K562 (cell line): ENCODE measurements around the gene RTBDN. TPM values are rescaled to one million over a fixed set of nuclear protein-coding genes. Genes with fewer than 3 reads are reported as not detected.

Experiments
- ATF1 ChIP-seq, 2 experiments: fragments of 450-650 bp in 1 of 2; IDR thresholded peaks; 2 replicates each; pipeline ENCODE4 v1.6.1; 2016; ENCODE audit warnings: missing compliant biosample characterization in 1 of 2, missing genetic modification characterization in 1 of 2
- CBFA2T3 ChIP-seq: fragments of 450-650 bp; IDR thresholded peaks from 2 replicates; pipeline ENCODE4 v1.6.1; 2017
- CBX3 ChIP-seq, 2 experiments: IDR thresholded peaks; 1 replicate in 1 of 2; 2 replicates in 1 of 2; pipeline ENCODE4 v1.6.1; 2012; ENCODE audit warnings: inconsistent platforms in 2 of 2, low read length in 2 of 2, borderline replicate concordance in 1 of 2, control low read depth in 1 of 2
- DMBX1 ChIP-seq: fragments of 250-450 bp; sonication (Bioruptor Pico); IDR thresholded peaks from 2 replicates; pipeline ENCODE4 v1.8.0; 2022; ENCODE audit warnings: inconsistent platforms, mild to moderate bottlenecking, moderate library complexity, borderline replicate concordance
- MEF2D ChIP-seq: conservative IDR thresholded peaks from 2 replicates; pipeline ENCODE4 v1.6.1; 2016; ENCODE audit warnings: low read depth, missing genetic modification characterization, missing compliant biosample characterization
- SIX5 ChIP-seq, 2 experiments: IDR thresholded peaks; 2 replicates each; pipeline ENCODE4 v1.6.1; 2011; ENCODE audit warnings: low read length in 2 of 2, borderline replicate concordance in 1 of 2, low read depth in 1 of 2, mild to moderate bottlenecking in 1 of 2, moderate library complexity in 1 of 2; ENCODE audit not compliant: insufficient read depth in 1 of 2
- SREBF1 ChIP-seq: fragments of 150-350 bp; IDR thresholded peaks from 2 replicates; pipeline ENCODE4 v1.6.1; 2014; ENCODE audit warnings: antibody characterized with exemption, low read depth, low read length, borderline replicate concordance
- TAF9B ChIP-seq: fragments of 450-650 bp; IDR thresholded peaks from 2 replicates; pipeline ENCODE4 v1.6.1; 2018; ENCODE audit warnings: mild to moderate bottlenecking; ENCODE audit not compliant: partially characterized antibody
- ZNF239 ChIP-seq: fragments of 250-450 bp; sonication (Bioruptor Pico); IDR thresholded peaks from 2 replicates; pipeline ENCODE4 v1.4.0; 2020; ENCODE audit warnings: mild to moderate bottlenecking
- polyA plus RNA-seq, 8 experiments: library from polyadenylated mRNA; depleted of rRNA in 4 of 8; stranded (reverse) in 5 of 8; unstranded in 3 of 8; fragments of >200 nt; fragmentation: Nextera tagmentation in 2 of 8; fragmentation: Illumina TruSeq in 1 of 8; extraction: Ambion mirVana in 2 of 8; extraction: Trizol in 1 of 8; gene quantifications; 2 replicates each; pipeline versions ENCODE4 v1.2.1 to v1.2.3, GENCODE V29; 2011 to 2014; ENCODE audit warnings: inconsistent platforms in 1 of 8, missing spikeins in 1 of 8
- total RNA-seq, 7 experiments: library from RNA; depleted of rRNA in 6 of 7; stranded (reverse); fragments of >200 nt in 6 of 7; fragmentation: Illumina TruSeq in 2 of 7; extraction: Trizol in 2 of 7; gene quantifications; 2 replicates each; pipeline versions ENCODE4 v1.2.1 to v1.2.3, GENCODE V29; 2011 to 2021; ENCODE audit warnings: low replicate concordance in 1 of 7
- TF ChIP-seq, protein P1 (sequence below): sonication (generic); formaldehyde crosslinking; IDR thresholded peaks from 2 replicates; pipeline ENCODE4 v1.8.1; 2022; ENCODE audit warnings: missing genetic modification reagents
- TF ChIP-seq, protein P2 (sequence below): fragments of 450-650 bp; IDR thresholded peaks from 2 replicates; pipeline ENCODE4 v1.6.1; 2016; ENCODE audit warnings: mild to moderate bottlenecking, moderate library complexity
- TF ChIP-seq, protein P3 (sequence below): fragments of 450-650 bp; IDR thresholded peaks from 2 replicates; pipeline ENCODE4 v1.6.1; 2018; ENCODE audit warnings: mild to moderate bottlenecking, low read depth; ENCODE audit not compliant: partially characterized antibody

RTBDN gene
- total and polyA plus RNA-seq, 9 of the 15 experiments (the other 6 are each of a cell fraction or from before 2014, with no cell fraction given), result 0.20 to 2.3 (median 0.72) TPM; not detected in 1

DNA sequence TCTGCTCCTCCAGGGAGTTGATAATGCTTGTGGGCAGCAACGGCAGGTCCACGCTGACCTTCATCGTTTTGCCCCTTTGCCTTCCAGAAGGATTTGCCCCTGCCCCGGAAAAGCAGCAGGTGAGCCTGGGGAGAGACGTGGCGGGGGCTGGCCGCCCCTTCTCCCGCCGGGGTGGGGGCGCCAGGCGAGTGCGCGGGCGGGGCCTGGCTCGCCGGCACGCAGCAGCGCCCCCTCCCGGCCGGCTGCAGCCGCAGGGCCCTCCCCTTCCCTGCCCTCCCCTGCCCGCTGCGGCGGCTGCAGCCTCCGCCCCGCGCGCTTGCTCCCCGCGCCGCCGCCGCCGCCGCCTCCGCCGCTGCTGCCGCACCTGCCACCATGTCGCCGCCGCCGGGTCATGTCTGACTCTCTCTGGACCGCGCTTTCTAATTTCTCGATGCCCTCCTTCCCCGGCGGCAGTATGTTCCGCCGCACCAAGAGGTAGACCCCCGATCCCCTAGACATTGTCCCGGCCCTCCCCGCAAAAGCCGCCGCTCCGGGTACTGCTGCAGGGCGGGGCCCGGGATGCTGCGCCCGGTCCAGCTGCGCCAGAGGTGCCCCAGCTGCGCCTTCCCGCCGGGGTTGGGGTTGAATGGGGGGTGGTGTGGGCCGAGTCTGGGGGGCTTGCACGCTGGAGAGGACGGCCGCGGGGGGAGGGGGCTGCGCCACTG lies 4.0 kb upstream of the RTBDN start, which contains the start of gene MAST1 (continued):
- TF ChIP-seq, protein P1, sequence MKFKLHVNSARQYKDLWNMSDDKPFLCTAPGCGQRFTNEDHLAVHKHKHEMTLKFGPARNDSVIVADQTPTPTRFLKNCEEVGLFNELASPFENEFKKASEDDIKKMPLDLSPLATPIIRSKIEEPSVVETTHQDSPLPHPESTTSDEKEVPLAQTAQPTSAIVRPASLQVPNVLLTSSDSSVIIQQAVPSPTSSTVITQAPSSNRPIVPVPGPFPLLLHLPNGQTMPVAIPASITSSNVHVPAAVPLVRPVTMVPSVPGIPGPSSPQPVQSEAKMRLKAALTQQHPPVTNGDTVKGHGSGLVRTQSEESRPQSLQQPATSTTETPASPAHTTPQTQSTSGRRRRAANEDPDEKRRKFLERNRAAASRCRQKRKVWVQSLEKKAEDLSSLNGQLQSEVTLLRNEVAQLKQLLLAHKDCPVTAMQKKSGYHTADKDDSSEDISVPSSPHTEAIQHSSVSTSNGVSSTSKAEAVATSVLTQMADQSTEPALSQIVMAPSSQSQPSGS (CRISPR knock-in tag), result no peak
- TF ChIP-seq, protein P2, sequence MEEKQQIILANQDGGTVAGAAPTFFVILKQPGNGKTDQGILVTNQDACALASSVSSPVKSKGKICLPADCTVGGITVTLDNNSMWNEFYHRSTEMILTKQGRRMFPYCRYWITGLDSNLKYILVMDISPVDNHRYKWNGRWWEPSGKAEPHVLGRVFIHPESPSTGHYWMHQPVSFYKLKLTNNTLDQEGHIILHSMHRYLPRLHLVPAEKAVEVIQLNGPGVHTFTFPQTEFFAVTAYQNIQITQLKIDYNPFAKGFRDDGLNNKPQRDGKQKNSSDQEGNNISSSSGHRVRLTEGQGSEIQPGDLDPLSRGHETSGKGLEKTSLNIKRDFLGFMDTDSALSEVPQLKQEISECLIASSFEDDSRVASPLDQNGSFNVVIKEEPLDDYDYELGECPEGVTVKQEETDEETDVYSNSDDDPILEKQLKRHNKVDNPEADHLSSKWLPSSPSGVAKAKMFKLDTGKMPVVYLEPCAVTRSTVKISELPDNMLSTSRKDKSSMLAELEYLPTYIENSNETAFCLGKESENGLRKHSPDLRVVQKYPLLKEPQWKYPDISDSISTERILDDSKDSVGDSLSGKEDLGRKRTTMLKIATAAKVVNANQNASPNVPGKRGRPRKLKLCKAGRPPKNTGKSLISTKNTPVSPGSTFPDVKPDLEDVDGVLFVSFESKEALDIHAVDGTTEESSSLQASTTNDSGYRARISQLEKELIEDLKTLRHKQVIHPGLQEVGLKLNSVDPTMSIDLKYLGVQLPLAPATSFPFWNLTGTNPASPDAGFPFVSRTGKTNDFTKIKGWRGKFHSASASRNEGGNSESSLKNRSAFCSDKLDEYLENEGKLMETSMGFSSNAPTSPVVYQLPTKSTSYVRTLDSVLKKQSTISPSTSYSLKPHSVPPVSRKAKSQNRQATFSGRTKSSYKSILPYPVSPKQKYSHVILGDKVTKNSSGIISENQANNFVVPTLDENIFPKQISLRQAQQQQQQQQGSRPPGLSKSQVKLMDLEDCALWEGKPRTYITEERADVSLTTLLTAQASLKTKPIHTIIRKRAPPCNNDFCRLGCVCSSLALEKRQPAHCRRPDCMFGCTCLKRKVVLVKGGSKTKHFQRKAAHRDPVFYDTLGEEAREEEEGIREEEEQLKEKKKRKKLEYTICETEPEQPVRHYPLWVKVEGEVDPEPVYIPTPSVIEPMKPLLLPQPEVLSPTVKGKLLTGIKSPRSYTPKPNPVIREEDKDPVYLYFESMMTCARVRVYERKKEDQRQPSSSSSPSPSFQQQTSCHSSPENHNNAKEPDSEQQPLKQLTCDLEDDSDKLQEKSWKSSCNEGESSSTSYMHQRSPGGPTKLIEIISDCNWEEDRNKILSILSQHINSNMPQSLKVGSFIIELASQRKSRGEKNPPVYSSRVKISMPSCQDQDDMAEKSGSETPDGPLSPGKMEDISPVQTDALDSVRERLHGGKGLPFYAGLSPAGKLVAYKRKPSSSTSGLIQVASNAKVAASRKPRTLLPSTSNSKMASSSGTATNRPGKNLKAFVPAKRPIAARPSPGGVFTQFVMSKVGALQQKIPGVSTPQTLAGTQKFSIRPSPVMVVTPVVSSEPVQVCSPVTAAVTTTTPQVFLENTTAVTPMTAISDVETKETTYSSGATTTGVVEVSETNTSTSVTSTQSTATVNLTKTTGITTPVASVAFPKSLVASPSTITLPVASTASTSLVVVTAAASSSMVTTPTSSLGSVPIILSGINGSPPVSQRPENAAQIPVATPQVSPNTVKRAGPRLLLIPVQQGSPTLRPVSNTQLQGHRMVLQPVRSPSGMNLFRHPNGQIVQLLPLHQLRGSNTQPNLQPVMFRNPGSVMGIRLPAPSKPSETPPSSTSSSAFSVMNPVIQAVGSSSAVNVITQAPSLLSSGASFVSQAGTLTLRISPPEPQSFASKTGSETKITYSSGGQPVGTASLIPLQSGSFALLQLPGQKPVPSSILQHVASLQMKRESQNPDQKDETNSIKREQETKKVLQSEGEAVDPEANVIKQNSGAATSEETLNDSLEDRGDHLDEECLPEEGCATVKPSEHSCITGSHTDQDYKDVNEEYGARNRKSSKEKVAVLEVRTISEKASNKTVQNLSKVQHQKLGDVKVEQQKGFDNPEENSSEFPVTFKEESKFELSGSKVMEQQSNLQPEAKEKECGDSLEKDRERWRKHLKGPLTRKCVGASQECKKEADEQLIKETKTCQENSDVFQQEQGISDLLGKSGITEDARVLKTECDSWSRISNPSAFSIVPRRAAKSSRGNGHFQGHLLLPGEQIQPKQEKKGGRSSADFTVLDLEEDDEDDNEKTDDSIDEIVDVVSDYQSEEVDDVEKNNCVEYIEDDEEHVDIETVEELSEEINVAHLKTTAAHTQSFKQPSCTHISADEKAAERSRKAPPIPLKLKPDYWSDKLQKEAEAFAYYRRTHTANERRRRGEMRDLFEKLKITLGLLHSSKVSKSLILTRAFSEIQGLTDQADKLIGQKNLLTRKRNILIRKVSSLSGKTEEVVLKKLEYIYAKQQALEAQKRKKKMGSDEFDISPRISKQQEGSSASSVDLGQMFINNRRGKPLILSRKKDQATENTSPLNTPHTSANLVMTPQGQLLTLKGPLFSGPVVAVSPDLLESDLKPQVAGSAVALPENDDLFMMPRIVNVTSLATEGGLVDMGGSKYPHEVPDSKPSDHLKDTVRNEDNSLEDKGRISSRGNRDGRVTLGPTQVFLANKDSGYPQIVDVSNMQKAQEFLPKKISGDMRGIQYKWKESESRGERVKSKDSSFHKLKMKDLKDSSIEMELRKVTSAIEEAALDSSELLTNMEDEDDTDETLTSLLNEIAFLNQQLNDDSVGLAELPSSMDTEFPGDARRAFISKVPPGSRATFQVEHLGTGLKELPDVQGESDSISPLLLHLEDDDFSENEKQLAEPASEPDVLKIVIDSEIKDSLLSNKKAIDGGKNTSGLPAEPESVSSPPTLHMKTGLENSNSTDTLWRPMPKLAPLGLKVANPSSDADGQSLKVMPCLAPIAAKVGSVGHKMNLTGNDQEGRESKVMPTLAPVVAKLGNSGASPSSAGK, result no peak
- TF ChIP-seq ZNF239 (CRISPR knock-in tag), result no peak
- TF ChIP-seq ATF1 (CRISPR knock-in tag; IDR thresholded peaks at IDR 0.05), result no peak
- TF ChIP-seq ATF1 (tag; IDR thresholded peaks at IDR 0.05), result no peak
- TF ChIP-seq TAF9B, result no peak
- TF ChIP-seq MEF2D (tag), result no peak
- TF ChIP-seq, protein P3, sequence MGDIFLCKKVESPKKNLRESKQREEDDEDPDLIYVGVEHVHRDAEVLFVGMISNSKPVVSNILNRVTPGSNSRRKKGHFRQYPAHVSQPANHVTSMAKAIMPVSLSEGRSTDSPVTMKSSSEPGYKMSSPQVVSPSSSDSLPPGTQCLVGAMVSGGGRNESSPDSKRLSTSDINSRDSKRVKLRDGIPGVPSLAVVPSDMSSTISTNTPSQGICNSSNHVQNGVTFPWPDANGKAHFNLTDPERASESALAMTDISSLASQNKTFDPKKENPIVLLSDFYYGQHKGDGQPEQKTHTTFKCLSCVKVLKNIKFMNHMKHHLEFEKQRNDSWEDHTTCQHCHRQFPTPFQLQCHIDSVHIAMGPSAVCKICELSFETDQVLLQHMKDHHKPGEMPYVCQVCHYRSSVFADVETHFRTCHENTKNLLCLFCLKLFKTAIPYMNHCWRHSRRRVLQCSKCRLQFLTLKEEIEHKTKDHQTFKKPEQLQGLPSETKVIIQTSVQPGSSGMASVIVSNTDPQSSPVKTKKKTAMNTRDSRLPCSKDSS, result no peak
- no peak for TF ChIP-seq CBX3 (IDR thresholded peaks at IDR 0.05; ENCODE audit: borderline replicate concordance in 1 of 2, low read length in 2 of 2)
- TF ChIP-seq DMBX1 (CRISPR knock-in tag), result no peak
- TF ChIP-seq SREBF1, result no peak
- no peak for TF ChIP-seq SIX5 (IDR thresholded peaks at IDR 0.05; ENCODE audit: borderline replicate concordance in 1 of 2, insufficient read depth in 1 of 2, low read depth in 1 of 2, low read length in 2 of 2)
- TF ChIP-seq CBFA2T3, result no peak
